Heart right ventricle (tissue), 16 donors: Measurements from ENCODE around the gene P2RY8. TPM values are rescaled to one million over a fixed set of nuclear protein-coding genes. Genes with fewer than 3 reads are reported as not detected.

Experiments
- ATAC-seq, 8 donors: fragments of 200-7000 bp; cut with Tn5 transposase; one replicate each; pipeline ENCODE4 v1.9.1; 2020; ENCODE audit warnings: mild to moderate bottlenecking in 8 of 8, moderate library complexity in 8 of 8, moderate number of reproducible peaks in 1 of 8
- DNase-seq, 2 donors: peaks; one replicate each; pipeline ENCODE4 v3.0.0-alpha.2; 2020
- H3K27ac ChIP-seq, 10 donors: fragments of 200-600 bp; sonication (generic) in 2 of 10; one replicate each; pipeline versions ENCODE4 v1.5.0 to v1.8.0; 2020 to 2022; ENCODE audit warnings: mild to moderate bottlenecking in 3 of 10
- H3K27me3 ChIP-seq, 7 donors: fragments of 200-600 bp; one replicate each; pipeline ENCODE4 v1.8.0; 2021 to 2022; ENCODE audit warnings: mild to moderate bottlenecking in 2 of 7
- H3K36me3 ChIP-seq, 9 donors: fragments of 200-600 bp; sonication (generic) in 1 of 9; one replicate each; pipeline versions ENCODE4 v1.5.0 to v1.8.0; 2020 to 2022; ENCODE audit warnings: mild to moderate bottlenecking in 2 of 9
- H3K4me1 ChIP-seq, 9 donors: fragments of 200-600 bp; sonication (generic) in 1 of 9; one replicate each; pipeline versions ENCODE4 v1.5.0 to v1.8.0; 2020 to 2022; ENCODE audit warnings: mild to moderate bottlenecking in 4 of 9
- H3K4me3 ChIP-seq, 10 donors: fragments of 200-600 bp; sonication (generic) in 2 of 10; one replicate each; pipeline versions ENCODE4 v1.5.0 to v1.8.0; 2020 to 2022; ENCODE audit warnings: mild to moderate bottlenecking in 7 of 10, moderate library complexity in 2 of 10
- H3K9me3 ChIP-seq, 11 donors: fragments of 200-600 bp in 10 of 11; sonication (generic) in 2 of 11; one replicate each; pipeline versions ENCODE4 v1.5.0 to v1.8.0; 2013 to 2022; ENCODE audit warnings: mild to moderate bottlenecking in 2 of 11, control low read depth in 1 of 11, moderate library complexity in 1 of 11
- CTCF ChIP-seq, 9 donors: fragments of 200-600 bp; sonication (generic) in 2 of 9; IDR thresholded peaks; one replicate each; pipeline versions ENCODE4 v1.5.0 to v1.8.0; 2021 to 2022; ENCODE audit warnings: antibody characterized with exemption in 9 of 9, mild to moderate bottlenecking in 5 of 9, moderate library complexity in 1 of 9
- WGBS, 2 donors: extraction: QIAGEN DNeasy Blood & Tissue Kit; methylation state at CpG; one replicate each; pipeline ENCODE4 v1.1.7; 2013; ENCODE audit warnings: inconsistent platforms in 1 of 2; 5-methylcytosine and 5-hydroxymethylcytosine counted together
- intact Hi-C, 10 donors: fragments of 100-400 bp; cut with DNase I; formaldehyde crosslinking; loops; one replicate each; pipeline versions ENCODE4 v1.11.1 to v1.14.2; 2022
- polyA plus RNA-seq, 2 donors: library from polyadenylated mRNA; stranded (reverse); fragments of 200-250 nt; gene quantifications; one replicate each; pipeline ENCODE4 v1.2.3, GENCODE V29; 2013
- total RNA-seq, 10 donors: library from RNA; stranded (reverse); fragmentation: NEBNext Ultra II Directional in 3 of 10; extraction: Animal tissue kit (Norgen Biotek cat#: 25700) in 3 of 10; gene quantifications; one replicate each; pipeline versions ENCODE4 v1.2.1 to v1.2.4, GENCODE V29; 2021 to 2023
- donor health status: Arrhythmogenic right ventricular cardiomyopathy.
- donor health status: ischemic (EF 13 %, LVEDD 7.1; RV severe dilation, severe dysfunction).
- donor health status: healthy with polysubstance abuse.
- donor health status: DM: no; HTN: yes; CAD: no.
- donor health status: DM: no; HTN: no; CAD: no.
- donor health status: ischemic (EF 25% LVEDD 6.9; RV normal size, moderate dysfunction).
- donor health status: ischemic (EF 25% LVEDD 5.7; RV mildly dilated, moderate dysfunction).
- donor health status: healthy.
- donor health status: DM: yes; HTN: yes; CAD: no.
- donor health status: Ischemic cardiomyopathy.
- donor health status: ischemic (EF 35%, LVEDD 5.7; RV mildly dilated, moderate dysfunction).
- donor health status: nonischemic (EF 11% LVEDD 7.7; RV severe dilation, severe dysfunction).
- donor health status: DM: yes; HTN: yes; CAD: no.
- donor health status: PGD.
- donor health status: ischemic (EF 29% LVEDD 5.4; RV normal size, mild dysfunction).
- donor health status: nonischemic (EF 23%, LVEDD 6.1; RV moderate dilation, normal function).

P2RY8 gene
- total and polyA plus RNA-seq, 12 donors = 1.0 to 6.7 (median 4.0) TPM

GRCh38 chrX:1452516-1453394 lies 84.2 kb downstream of the P2RY8 start, which contains the start of gene ASMTL:
TSS of gene ASMTL (minus strand) at chrX:1452909. CDS start at chrX:1452840, 69 bp downstream.
- intact Hi-C loops = loop anchor here in 8 of 10 donors (2.0 to 10.0 kb wide), 7 partner anchors 60 to 1362 kb away; partner anchors contain the start of genes SLC25A6 (in 5 of the 8) and AKAP17A (in 4 of the 8)
- Histone ChIP-seq H3K9me3 (no peaks in the 10 kb centered on the region), H3K4me1 (peaks cover 5 to 24% (median 12%) of the 10 kb centered on the region in 9 donors), H3K27me3 (no peaks in the 10 kb centered on the region), H3K4me3 (peak within 1 kb of the TSS; percentile 71 to 98 (median 88)), H3K36me3 (no peaks in the 10 kb centered on the region), H3K27ac (peak within 1 kb of the TSS; percentile 73 to 89 (median 86))
- no peak for TF ChIP-seq CTCF (IDR thresholded peaks at IDR 0.05)
- 0% methylated on average over 61 to 76 of the region's 76 CpGs for WGBS, 2 donors
- peak; percentile 93 to 96 (median 94) for ATAC-seq
- DNase-seq = peak; percentile 100

GRCh38 chrX:1451661-1452515 lies 85.1 kb downstream of the P2RY8 start:
- peak in 1 of 8 donors; percentile 0 for ATAC-seq

GRCh38 chrX:1451251-1451660 lies 85.7 kb downstream of the P2RY8 start:
- WGBS, 2 donors = 82 to 92% methylated on average over 6 of the region's 6 CpGs
- DNase-seq = no peak

More at GRCh38 chrX:1451661-1452515, 85.1 kb downstream of the P2RY8 start:
- Histone ChIP-seq H3K27ac (peak overlapping the region in 7 of 10 donors; percentile 67 to 88 (median 81)), H3K36me3 (no peaks in the 10 kb centered on the region), H3K27me3 (no peaks in the 10 kb centered on the region), H3K4me1 (peaks cover 5 to 24% (median 12%) of the 10 kb centered on the region in 9 donors), H3K9me3 (no peaks in the 10 kb centered on the region), H3K4me3 (peak overlapping the region; percentile 71 to 98 (median 88))
- DNase-seq = peak in 1 of 2 donors; percentile 36
- intact Hi-C loops = loop anchor here in 8 of 10 donors (2.0 to 10.0 kb wide), 7 partner anchors 59 to 1363 kb away; partner anchors contain the start of genes SLC25A6 (in 5 of the 8) and AKAP17A (in 4 of the 8)
- TF ChIP-seq CTCF (IDR thresholded peaks at IDR 0.05) = no peak
- 27 to 33% methylated on average over 23 of the region's 23 CpGs for WGBS, 2 donors

More at GRCh38 chrX:1451251-1451660, 85.7 kb downstream of the P2RY8 start:
- no peak for TF ChIP-seq CTCF (IDR thresholded peaks at IDR 0.05)
- intact Hi-C loops = loop anchor here in 7 of 10 donors (5.0 to 10.0 kb wide), 6 partner anchors 59 to 1364 kb away; partner anchors contain the start of genes AKAP17A (in 4 of the 7) and SLC25A6 (in 4 of the 7)
- H3K36me3 ChIP-seq = no peaks in the 10 kb centered on the region
- no peak for ATAC-seq
- peak overlapping the region in 1 of 10 donors; percentile 15 for H3K27ac ChIP-seq
- H3K4me1 ChIP-seq = peaks cover 5 to 24% (median 12%) of the 10 kb centered on the region in 9 donors
- H3K9me3 ChIP-seq = no peaks in the 10 kb centered on the region
- H3K27me3 ChIP-seq = no peaks in the 10 kb centered on the region
- H3K4me3 ChIP-seq = peak overlapping the region in 6 of 10 donors; percentile 71 to 93 (median 83)
